ENCODE results near the gene GLRA3. TPM values are rescaled to one million over a fixed set of nuclear protein-coding genes. Genes with fewer than 3 reads are reported as not detected.

The GLRA3 gene
- total and polyA plus RNA-seq, 4 donors, result 0.06 to 0.15 TPM; not detected in 2

- TF ChIP-seq CTCF (IDR thresholded peaks at IDR 0.05; ENCODE audit: control extremely low read depth, extremely low read depth), result no peak
- Histone ChIP-seq H3K9ac (ENCODE audit: insufficient read depth in 1 of 2, low read length in 2 of 2) (no peak overlapping the region), H3K36me3 (ENCODE audit: control insufficient read depth in 4 of 4, insufficient read depth in 4 of 4, low read length in 4 of 4) (no peaks in the 10 kb centered on the region), H3K4me3 (no peak overlapping the region), H3K27me3 (ENCODE audit: control insufficient read depth in 3 of 3, insufficient read depth in 3 of 3, low read length in 2 of 3) (no peaks in the 10 kb centered on the region), H3K4me1 (ENCODE audit: control insufficient read depth in 5 of 5, insufficient read depth in 5 of 5, low read length in 5 of 5) (no peaks in the 10 kb centered on the region), H3K27ac (ENCODE audit: low read depth in 1 of 2, low read length in 1 of 2) (no peak overlapping the region), H3K9me3 (ENCODE audit: control insufficient read depth in 4 of 4, insufficient read depth in 3 of 4, low read length in 3 of 4) (no peaks in the 10 kb centered on the region)
- DNase-seq (no peak), ATAC-seq (ENCODE audit: insufficient read depth, low FRiP score) (no peak)
- WGBS, 2 donors, result 93 to 94% methylated on average over 2 of the region's 2 CpGs
These were observed 77.0 kb downstream of the GLRA3 start for GRCh38 chr4:174752026-174752425.

GRCh38 chr4:174749091-174749490 lies 80.0 kb downstream of the GLRA3 start:
- no peak for TF ChIP-seq CTCF (IDR thresholded peaks at IDR 0.05; ENCODE audit: control extremely low read depth, extremely low read depth)
- DNase-seq (no peak), ATAC-seq (ENCODE audit: insufficient read depth, low FRiP score) (no peak)
- H3K9me3 ChIP-seq (ENCODE audit: control insufficient read depth in 4 of 4, insufficient read depth in 3 of 4, low read length in 3 of 4), result peaks cover 0 to 5% (median under 1%) of the 10 kb centered on the region in 4 donors
- no peaks in the 10 kb centered on the region for H3K27me3 ChIP-seq (ENCODE audit: control insufficient read depth in 3 of 3, insufficient read depth in 3 of 3, low read length in 2 of 3)
- no peak overlapping the region for H3K9ac ChIP-seq (ENCODE audit: insufficient read depth in 1 of 2, low read length in 2 of 2)
- no peaks in the 10 kb centered on the region for H3K36me3 ChIP-seq (ENCODE audit: control insufficient read depth in 4 of 4, insufficient read depth in 4 of 4, low read length in 4 of 4)
- H3K27ac ChIP-seq (ENCODE audit: low read depth in 1 of 2, low read length in 1 of 2), result no peak overlapping the region
- no peak overlapping the region for H3K4me3 ChIP-seq
- 67 to 87% methylated on average over 3 of the region's 3 CpGs for WGBS, 2 donors
- H3K4me1 ChIP-seq (ENCODE audit: control insufficient read depth in 5 of 5, insufficient read depth in 5 of 5, low read length in 5 of 5), result no peaks in the 10 kb centered on the region

- Histone ChIP-seq H3K36me3 (ENCODE audit: control insufficient read depth in 4 of 4, insufficient read depth in 4 of 4, low read length in 4 of 4) (no peaks in the 10 kb centered on the region), H3K9ac (ENCODE audit: insufficient read depth in 1 of 2, low read length in 2 of 2) (no peak overlapping the region), H3K4me1 (ENCODE audit: control insufficient read depth in 5 of 5, insufficient read depth in 5 of 5, low read length in 5 of 5) (no peaks in the 10 kb centered on the region), H3K27ac (ENCODE audit: low read depth in 1 of 2, low read length in 1 of 2) (no peak overlapping the region), H3K9me3 (ENCODE audit: control insufficient read depth in 4 of 4, insufficient read depth in 3 of 4, low read length in 3 of 4) (peaks cover 0 to 6% (median 2%) of the 10 kb centered on the region in 4 donors), H3K4me3 (no peak overlapping the region), H3K27me3 (ENCODE audit: control insufficient read depth in 3 of 3, insufficient read depth in 3 of 3, low read length in 2 of 3) (no peaks in the 10 kb centered on the region)
- 73 to 80% methylated on average over 2 of the region's 2 CpGs for WGBS, 2 donors
- no peak for TF ChIP-seq CTCF (IDR thresholded peaks at IDR 0.05; ENCODE audit: control extremely low read depth, extremely low read depth)
- ATAC-seq (ENCODE audit: insufficient read depth, low FRiP score) (no peak), DNase-seq (no peak)
These were observed 82.3 kb downstream of the GLRA3 start for GRCh38 chr4:174746710-174747109.

GRCh38 chr4:174742561-174742960 lies 86.5 kb downstream of the GLRA3 start:
- no peak for ATAC-seq (ENCODE audit: insufficient read depth, low FRiP score)

More at GRCh38 chr4:174742561-174742960, 86.5 kb downstream of the GLRA3 start:
- Histone ChIP-seq H3K4me1 (ENCODE audit: control insufficient read depth in 5 of 5, insufficient read depth in 5 of 5, low read length in 5 of 5) (no peaks in the 10 kb centered on the region), H3K27me3 (ENCODE audit: control insufficient read depth in 3 of 3, insufficient read depth in 3 of 3, low read length in 2 of 3) (no peaks in the 10 kb centered on the region), H3K27ac (ENCODE audit: low read depth in 1 of 2, low read length in 1 of 2) (no peak overlapping the region), H3K9ac (ENCODE audit: insufficient read depth in 1 of 2, low read length in 2 of 2) (no peak overlapping the region), H3K4me3 (no peak overlapping the region), H3K36me3 (ENCODE audit: control insufficient read depth in 4 of 4, insufficient read depth in 4 of 4, low read length in 4 of 4) (no peaks in the 10 kb centered on the region), H3K9me3 (ENCODE audit: control insufficient read depth in 4 of 4, insufficient read depth in 3 of 4, low read length in 3 of 4) (peaks cover 0 to 6% (median 2%) of the 10 kb centered on the region in 4 donors)
- no peak for DNase-seq
- no peak for TF ChIP-seq CTCF (IDR thresholded peaks at IDR 0.05; ENCODE audit: control extremely low read depth, extremely low read depth)
